ENCODE measurements around the gene ALOX15B.

DNA sequence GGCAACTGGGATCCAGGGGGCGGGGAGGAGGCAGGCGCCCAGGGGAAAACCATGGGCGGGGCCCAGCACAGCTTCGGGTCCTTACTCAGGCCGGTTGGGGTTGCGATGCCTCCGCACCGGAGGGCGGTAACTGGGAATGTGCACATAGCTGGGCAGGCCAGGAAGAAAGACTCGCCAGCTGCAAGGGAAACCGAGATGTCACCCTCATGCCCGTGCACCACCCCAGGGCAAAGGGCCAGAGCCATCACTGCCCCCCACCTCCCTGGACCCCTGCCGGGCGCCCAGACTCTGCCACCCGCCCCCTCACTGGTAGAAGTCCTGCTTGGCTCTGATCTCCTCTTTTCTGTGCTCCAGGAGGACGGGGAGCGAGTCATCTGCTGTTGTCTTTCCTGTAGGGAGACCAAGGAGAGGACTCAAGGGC lies 42.0 kb downstream of the ALOX15B start:
- TF ChIP-seq, protein P1, sequence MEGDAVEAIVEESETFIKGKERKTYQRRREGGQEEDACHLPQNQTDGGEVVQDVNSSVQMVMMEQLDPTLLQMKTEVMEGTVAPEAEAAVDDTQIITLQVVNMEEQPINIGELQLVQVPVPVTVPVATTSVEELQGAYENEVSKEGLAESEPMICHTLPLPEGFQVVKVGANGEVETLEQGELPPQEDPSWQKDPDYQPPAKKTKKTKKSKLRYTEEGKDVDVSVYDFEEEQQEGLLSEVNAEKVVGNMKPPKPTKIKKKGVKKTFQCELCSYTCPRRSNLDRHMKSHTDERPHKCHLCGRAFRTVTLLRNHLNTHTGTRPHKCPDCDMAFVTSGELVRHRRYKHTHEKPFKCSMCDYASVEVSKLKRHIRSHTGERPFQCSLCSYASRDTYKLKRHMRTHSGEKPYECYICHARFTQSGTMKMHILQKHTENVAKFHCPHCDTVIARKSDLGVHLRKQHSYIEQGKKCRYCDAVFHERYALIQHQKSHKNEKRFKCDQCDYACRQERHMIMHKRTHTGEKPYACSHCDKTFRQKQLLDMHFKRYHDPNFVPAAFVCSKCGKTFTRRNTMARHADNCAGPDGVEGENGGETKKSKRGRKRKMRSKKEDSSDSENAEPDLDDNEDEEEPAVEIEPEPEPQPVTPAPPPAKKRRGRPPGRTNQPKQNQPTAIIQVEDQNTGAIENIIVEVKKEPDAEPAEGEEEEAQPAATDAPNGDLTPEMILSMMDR (IDR thresholded peaks at IDR 0.05) = no peak
- TF ChIP-seq EZH2phosphoT487 (IDR thresholded peaks at IDR 0.05) = no peak
- TF ChIP-seq EZH2 (IDR thresholded peaks at IDR 0.05) = no peak
